ENCODE results near the gene KCNJ5. TPM values are rescaled to one million over a fixed set of nuclear protein-coding genes. Genes with fewer than 3 reads are reported as not detected.

KCNJ5 gene
- total and polyA plus RNA-seq, 2 experiments from 2014 or later, result not detected

GRCh38 chr11:128914216-128915148 is 23.3 kb downstream of the KCNJ5 start:
- Histone ChIP-seq H3K27ac (ENCODE audit: low read depth) (no peak overlapping the region), H3K9me2 (ENCODE audit: insufficient read depth) (no peaks in the 10 kb centered on the region), H3K4me1 (ENCODE audit: insufficient read depth) (no peaks in the 10 kb centered on the region), H3F3A (replicated peaks; ENCODE audit: low read depth) (no peaks in the 10 kb centered on the region), H3K36me3 (ENCODE audit: insufficient read depth) (no peaks in the 10 kb centered on the region), H3K4me2 (no peak overlapping the region), H4K20me1 (replicated peaks; ENCODE audit: insufficient read depth) (no peaks in the 10 kb centered on the region), H3K79me2 (replicated peaks; ENCODE audit: insufficient read depth) (no peaks in the 10 kb centered on the region), H2AFZ (no peak overlapping the region; the same call in 1 of the 2 replicates), H3K4me3 (no peak overlapping the region), H3K27me3 (ENCODE audit: insufficient read depth) (peaks cover 3% of the 10 kb centered on the region; the same call in 1 of the 2 replicates)
- DNase-seq (ENCODE audit: low spot score) (no peak), ATAC-seq (no peak)
- no peak for TF ChIP-seq STAT1 (IDR thresholded peaks at IDR 0.05; ENCODE audit: unreplicated experiment)
- no peak for TF ChIP-seq CTCF (conservative IDR thresholded peaks at IDR 0.05; ENCODE audit: low read depth in 2 of 2)
- no peak for TF ChIP-seq JUNB (IDR thresholded peaks at IDR 0.05; ENCODE audit: unreplicated experiment)
- TF ChIP-seq EZH2 (IDR thresholded peaks at IDR 0.05; ENCODE audit: low read depth, unreplicated experiment), result no peak
- TF ChIP-seq REST (IDR thresholded peaks at IDR 0.05; ENCODE audit: unreplicated experiment), result no peak
- TF ChIP-seq POLR2AphosphoS5 (IDR thresholded peaks at IDR 0.05; ENCODE audit: low read depth), result no peak
- TF ChIP-seq ZNF114 (CRISPR knock-in tag; IDR thresholded peaks at IDR 0.05), result no peak
- no peak for TF ChIP-seq ETS1 (IDR thresholded peaks at IDR 0.05)
- no peak for TF ChIP-seq ZNF462 (CRISPR knock-in tag; IDR thresholded peaks at IDR 0.05)
- TF ChIP-seq EZH2phosphoT487 (IDR thresholded peaks at IDR 0.05; ENCODE audit: unreplicated experiment), result no peak
- TF ChIP-seq CREB1 (CRISPR knock-in tag; IDR thresholded peaks at IDR 0.05; ENCODE audit: low read depth), result no peak
- TF ChIP-seq NANOG (IDR thresholded peaks at IDR 0.05; ENCODE audit: borderline replicate concordance), result no peak
- no peak for TF ChIP-seq ZNF331 (CRISPR knock-in tag; IDR thresholded peaks at IDR 0.05; ENCODE audit: low read depth)
- no peak overlapping the region for H3K27ac Mint-ChIP-seq
- H3K4me1 Mint-ChIP-seq, result no peaks in the 10 kb centered on the region; the same call in 2 of the 3 replicates
- H3K4me3 Mint-ChIP-seq, result no peak overlapping the region
- peaks cover 11% of the 10 kb centered on the region for H3K27me3 Mint-ChIP-seq (ENCODE audit: insufficient read depth, low read depth, poor library complexity)
- peaks cover 4% of the 10 kb centered on the region; the same call in 2 of the 3 replicates for H3K9me3 Mint-ChIP-seq
- H3K36me3 Mint-ChIP-seq (ENCODE audit: low read depth), result no peaks in the 10 kb centered on the region; the same call in 2 of the 3 replicates

Measured in GM23338 (cell line).